NCI-H1694 (cell line): ENCODE measurements around the gene ADAM10.

Experiments used
- DNase-seq: peaks from one replicate; lab custom pipeline; 2025; lab: John Stamatoyannopoulos, UW

ADAM10 gene

DNA sequence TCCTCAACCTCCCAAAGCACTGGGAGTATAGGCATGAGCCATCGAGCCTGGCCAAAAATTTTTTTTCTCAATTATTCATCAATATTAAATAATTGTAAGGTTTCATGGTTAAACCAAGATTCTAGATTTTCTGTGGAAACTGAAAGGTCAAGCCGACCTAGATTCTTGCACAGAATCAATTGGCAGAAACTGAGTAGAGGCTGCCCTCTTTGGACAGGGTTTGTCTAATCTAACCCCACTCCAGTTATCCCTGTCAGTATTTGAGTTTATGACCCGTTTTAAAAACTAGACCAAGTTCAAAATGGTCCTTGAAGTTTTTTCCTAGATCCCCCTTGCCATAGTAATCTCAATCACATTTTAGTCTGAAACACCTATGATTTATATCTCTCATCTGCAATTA, 8.6 kb upstream of the ADAM10 start:
- DNase-seq = no peak

- no peak for DNase-seq
Observed at GRCh38 chr15:58755956-58756355, 6.4 kb upstream of the ADAM10 start.

GRCh38 chr15:58755350-58755749, 5.8 kb upstream of the ADAM10 start:
- no peak for DNase-seq

DNA sequence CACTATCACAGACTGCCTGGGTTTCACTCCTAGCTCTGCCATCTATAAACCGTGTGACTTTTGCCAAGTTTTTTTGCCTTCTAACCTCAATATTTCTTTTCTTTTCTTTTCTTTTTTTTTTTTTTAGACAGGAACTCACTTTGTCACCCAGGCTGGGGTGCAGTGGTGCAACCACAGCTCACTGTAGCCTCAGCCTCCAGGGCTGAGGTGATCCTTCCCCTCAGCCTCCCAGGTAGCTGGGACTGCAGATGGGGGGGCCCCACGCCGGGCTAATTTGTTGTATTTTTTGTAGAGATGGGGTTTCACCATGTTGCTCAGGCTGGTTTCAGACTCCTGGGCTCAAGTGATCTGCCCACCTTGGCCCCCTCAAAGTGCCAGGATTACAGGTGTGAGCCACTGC, 3.2 kb upstream of the ADAM10 start:
- DNase-seq = no peak

DNA sequence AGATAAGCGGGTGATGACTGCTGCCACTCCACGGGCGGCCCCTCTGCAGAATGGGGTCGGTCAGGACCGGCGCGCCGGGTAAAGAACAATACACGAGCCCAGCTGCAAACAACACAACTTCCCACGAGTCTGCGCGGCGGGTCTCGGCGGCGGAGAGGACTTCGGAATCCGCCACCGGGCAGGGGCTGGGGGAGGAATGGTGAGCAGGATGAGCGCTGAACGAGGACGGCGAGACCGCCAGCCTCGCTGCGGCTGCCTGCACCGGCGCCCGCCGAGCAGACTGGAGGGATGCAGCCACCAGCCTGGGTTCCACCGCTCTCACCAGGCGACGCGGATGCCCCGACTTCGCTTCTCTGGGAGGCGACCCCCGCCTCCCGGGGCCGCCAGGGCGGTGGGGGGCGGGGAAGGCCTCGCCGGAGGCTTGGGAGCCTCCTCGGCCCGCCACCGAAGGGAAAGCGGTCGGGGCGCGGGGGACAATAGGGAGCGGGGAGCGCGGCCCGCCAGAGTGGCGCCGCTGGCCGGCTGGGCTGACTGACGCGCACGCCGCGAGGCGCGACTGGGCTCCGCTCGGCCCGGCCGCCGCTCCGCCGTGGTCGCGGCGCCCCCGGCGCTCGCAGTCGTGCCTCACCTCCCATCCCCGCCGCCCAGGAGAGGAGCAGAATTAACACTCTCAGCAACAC, 515 bp downstream of the ADAM10 start:
- no peak for DNase-seq

GRCh38 chr15:58748040-58748851, 1.3 kb downstream of the ADAM10 start:
- DNase-seq = no peak

DNA sequence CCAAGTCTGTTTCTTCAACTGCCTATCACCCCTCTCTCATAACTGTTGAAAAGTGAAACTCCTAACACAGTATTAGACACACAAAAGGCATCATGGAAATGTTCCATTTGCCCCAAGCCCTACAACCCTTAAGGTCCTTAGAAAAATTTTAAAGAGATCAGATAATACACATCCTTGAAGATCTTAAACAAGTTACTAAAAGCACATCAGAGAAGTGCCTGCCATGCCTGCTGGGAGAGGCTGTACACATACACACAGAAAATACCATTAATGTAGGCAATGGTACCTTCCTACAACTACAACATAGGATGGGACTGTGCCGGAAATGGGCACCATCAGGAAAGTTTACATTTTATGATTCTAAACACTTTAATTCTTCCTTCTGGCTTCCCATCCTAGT, 3.3 kb downstream of the ADAM10 start:
- DNase-seq = no peak

DNA sequence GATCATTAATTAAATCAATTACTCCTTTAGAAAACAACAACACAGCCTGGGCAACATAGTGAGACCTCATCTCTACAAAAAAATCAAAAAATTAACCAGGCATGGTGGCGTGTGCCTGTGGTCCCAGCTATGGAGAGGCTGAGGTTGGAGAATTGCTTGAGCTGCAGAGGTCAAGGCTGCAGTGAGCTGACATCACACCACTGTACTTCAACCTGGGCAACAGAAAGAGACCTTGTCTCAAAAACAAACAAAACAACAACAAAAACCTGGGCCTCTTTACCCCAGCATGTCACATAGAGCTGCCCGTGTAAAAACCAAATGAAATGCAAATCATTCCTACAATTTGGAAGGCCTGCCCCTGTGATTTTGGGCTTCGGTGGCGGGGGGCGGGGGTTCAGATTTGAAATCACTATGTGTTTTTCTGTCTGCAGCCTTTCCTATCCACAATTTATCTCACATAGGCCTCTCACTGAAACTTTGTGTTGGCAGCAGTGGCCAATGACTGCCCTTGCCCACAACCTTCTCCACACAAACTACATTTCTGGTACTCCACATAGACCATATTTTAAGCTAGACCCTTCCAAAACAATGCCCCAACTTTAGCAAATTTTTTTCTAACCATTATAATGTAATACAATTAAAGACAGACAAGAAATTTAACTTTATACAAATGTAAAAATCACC, 6.5 kb downstream of the ADAM10 start:
- DNase-seq = no peak

GRCh38 chr15:58742022-58742813, 7.3 kb downstream of the ADAM10 start:
- no peak for DNase-seq

- DNase-seq = no peak
Observed at GRCh38 chr15:58741032-58741431, 8.5 kb downstream of the ADAM10 start.

- no peak for DNase-seq
Observed at GRCh38 chr15:58740436-58740835, 9.1 kb downstream of the ADAM10 start.

DNA sequence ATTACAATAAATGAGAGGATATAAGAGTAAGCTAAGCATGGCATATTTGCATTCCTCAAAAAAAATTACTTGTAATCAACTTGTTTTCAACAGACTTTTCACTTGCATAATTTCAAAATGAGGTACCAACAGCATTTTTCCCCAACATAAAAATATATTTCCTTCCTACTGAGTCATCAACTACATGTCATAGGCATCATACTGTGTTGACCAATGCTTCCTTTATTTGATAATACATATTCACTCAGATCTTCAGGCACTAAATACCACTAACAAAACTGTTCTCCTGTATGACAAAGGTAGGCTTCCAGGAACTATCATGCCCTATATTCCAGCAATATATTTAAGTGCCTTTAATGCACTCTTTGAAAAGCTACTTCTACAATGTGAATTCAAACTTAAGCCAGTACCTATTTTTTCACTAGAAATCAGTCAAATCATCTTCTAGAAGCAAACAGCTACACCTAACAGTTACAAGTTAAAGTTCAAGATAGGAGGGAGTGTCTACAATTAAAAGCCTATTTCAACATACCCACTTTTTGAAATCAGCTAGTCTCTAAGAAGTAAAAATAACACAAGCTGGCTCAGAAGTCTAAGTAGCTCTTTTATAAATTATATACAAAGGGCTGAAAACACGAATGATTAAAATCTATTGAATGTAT, 11.3 kb downstream of the ADAM10 start:
- DNase-seq = no peak

DNA sequence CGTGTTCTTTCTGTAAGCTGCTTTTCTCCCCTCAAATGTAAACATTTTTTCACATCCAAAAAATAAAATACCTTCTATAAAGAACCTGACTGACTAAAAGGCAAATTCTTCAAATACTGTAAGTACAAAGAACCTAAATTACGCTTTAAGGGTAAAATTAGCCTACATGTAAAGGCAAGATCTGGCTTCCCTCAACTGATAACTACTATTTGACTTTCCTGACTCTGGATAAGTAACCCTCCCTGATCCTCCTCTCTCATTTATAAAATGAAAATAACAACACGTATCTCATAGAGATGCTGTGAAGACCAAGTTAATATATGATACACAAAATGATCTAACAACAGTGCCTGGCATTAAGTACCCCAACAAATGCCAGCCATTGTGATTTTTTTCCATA, 12.2 kb downstream of the ADAM10 start:
- no peak for DNase-seq

- DNase-seq = no peak
Observed at GRCh38 chr15:58736018-58736643, 13.4 kb downstream of the ADAM10 start.

GRCh38 chr15:58734859-58735258, 14.6 kb downstream of the ADAM10 start:
- DNase-seq = no peak

DNA sequence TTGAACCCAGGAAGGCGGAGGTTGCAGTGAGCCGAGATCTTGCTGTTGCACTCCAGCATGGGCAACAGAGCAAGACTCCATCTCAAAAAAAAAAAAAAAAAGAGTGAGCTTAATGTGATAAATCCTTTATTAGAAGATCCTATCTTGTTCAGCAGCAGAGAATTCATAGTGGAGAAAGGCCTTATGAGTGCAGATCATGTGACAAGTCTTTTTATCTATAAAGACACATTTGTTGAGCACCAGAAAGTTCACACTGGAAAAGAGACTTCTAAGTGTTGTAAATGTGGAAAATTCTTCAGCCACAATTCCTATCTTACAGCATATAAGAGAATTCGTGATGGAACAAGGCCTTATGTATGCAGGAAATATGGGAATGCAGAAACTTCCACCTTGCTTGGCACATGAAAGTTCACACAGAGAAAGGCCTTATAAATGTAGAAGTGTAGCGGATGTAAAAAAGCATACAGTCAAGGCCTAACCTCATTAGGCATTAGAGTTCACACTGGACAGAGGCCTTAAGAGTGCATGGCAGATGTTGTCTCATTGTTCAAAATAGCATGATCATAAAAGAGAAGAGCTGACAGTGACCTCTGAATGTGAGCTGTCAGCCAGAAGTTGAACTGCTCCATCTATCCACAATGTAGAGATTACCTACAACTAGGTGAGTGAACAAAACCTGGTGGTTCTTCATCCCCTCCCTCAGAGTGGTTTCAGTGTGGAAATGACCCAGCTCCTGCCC, 16.7 kb downstream of the ADAM10 start:
- no peak for DNase-seq

DNA sequence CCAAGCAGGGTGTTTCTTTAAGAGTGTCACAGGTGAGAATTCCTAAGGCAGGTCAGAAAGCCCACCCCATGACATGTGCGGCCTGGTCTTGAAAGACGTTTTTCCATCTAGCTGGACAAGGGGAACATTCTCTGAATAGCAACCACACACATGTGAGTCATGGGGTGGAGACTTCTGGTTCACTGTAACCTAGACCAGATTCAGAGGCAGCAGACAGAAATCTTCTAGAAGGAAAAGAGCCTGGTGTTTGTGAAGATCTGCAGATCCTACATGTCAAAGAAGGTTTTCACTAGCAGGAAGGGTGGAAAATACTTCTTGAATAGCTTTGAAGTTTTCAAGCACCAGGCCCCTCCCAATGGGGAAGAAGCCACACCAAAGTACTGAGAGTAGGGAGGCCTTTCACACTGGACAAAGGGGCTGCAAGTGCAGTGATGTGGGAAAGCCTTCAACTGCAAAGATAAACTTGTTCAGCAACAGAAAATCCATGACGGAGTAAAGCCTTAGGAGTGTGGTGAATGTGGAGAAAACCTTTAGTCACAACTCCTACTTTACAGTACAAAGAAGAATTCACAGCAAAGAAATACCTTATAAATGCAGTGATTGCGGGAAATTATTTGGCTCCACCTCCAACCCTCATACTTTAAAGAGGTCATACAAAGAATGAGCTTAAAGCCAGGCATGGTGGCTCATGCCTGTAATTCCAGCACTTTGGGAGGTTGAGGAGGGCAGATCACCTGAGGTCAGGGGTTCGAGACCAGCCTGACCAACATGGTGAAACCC, 17.6 kb downstream of the ADAM10 start:
- no peak for DNase-seq

GRCh38 chr15:58726867-58727266, 22.6 kb downstream of the ADAM10 start:
- DNase-seq = no peak

- no peak for DNase-seq
Observed at GRCh38 chr15:58724466-58724865, 25.0 kb downstream of the ADAM10 start.

DNA sequence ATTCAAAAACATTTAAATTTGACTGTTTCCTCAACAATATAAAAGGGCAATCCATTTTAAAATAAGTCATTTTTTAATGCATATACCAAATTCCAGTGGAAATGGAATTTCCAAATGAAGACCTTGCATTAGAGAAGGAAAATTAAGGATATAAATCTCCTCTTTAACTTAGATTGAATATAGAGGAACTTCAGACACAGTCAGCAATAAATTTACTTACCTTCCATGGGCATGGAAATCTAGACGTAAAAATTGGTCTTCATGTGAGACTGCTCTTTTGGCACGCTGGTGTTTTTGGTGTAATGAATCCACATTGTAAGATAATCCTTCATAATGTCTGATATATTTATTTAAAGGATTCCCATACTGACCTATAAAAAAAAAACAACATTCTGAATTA, 32.1 kb downstream of the ADAM10 start:
- no peak for DNase-seq
